NCI-H1694 (cell line): ENCODE data around the gene ARHGAP6.
"Not testable (repeated sequence)": the region's sequence is repeated elsewhere in the genome, so short reads cannot be mapped to it uniquely, and the experiment has no call there.

Experiments used
- DNase-seq: peaks from one replicate; lab custom pipeline; 2025; lab: John Stamatoyannopoulos, UW

The ARHGAP6 gene

DNA sequence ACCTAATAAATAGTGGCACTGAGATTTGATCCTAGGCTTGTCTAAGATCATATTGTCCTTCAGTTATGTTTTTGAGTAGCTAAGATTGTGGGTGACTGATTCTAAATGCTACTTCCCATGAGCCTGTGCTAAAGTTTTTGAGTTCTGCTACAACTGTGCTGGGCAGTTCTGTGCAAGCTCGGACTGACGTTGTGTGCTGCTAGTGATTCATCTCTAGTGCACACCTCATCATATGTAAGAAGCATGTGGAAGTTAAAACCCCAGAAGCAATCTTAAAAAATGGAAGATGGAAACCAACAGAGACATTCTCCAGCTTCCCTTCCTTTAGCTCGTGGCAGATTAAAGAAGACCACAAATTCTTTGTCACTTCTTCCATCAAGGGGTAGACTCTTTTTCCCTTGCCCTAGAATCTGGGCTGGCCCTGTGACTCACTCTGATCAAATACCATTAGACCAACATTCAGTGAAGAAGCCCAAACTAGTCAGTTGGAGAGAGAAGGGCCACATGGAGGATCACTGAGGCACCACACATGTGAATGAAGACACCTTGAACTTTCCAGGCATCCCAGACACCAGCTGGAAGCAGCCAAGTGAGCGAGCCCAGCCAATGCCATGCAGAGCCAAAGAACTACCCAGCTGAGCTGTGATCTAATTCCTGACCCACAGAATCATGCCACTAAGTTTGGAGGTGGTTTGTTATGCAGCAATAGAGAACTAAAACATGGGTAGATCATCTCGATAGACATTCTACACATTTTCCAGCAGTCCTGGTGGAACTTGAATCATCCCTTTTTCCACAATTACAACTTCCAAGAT, 16.8 kb downstream of the ARHGAP6 start:
- no peak for DNase-seq

DNA sequence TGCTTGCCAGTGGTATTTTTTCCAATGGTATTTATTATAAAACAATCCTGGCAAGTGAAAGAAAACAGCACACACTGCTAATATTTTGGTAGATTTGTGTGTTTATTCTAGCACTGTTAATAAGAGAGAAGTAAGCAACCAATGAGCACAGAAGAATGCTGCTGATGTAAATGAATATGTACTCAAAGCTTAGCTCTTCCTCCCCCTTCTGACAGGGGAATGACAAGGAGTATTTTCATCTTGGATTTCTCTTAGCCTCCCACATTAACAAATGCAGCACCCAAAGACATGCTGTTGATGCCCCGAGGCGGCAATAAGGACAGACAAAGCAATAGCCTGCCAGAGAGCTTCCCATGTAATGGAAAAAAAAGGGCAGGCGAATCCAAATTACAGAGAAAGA, 18.6 kb downstream of the ARHGAP6 start:
- no peak for DNase-seq

DNA sequence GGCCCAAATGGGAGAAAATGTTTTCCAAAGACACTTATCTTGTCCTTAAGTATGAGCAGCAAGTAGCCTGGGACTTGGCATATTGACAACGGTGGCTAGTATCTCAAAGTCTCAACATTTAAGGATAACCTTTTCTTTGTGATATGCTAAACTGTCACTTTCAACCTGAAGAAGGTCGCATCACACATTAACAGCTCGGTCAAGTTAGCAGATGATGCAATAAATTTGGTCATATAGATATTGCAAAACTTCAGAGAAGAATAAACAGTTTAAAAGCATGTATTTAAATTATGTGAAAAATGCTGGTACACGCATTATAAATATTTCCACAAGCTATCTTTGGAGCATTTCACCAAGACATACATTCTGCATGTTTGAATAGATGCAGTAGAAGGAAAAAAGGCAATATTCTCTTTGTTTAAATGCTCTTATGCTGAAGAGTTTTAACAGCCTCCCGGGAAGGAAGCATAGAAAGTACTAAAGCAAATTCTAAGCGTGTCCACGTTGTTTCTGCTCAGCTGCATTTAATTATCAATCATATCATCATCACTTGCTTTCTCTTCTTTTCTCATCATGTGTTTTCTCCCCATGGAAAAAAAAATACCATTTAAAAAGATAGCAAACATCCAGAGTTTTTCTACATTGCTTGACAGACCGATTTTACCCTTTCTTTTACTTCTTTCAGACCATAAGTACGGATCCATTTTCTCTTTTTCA, 24.2 kb downstream of the ARHGAP6 start:
- DNase-seq = no peak

DNA sequence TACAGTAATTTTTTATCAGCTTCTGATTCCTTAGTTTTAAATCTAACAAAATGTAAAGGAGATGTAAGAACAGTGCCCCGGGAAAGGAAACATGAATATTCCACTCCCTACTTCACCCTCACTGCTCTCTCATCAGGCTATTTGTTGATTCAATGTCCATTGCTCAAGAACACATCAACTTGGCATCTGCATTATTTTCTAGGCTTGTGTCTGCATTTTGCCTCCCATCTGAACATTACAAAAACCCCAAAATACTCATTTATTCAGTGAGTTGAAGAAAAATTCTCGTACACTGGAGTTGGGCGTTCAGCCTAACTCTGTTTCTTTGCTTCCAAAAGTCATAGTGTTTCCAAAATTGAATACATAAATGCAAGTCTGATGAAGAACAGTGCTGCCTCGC, 25.6 kb downstream of the ARHGAP6 start:
- DNase-seq = no peak

DNA sequence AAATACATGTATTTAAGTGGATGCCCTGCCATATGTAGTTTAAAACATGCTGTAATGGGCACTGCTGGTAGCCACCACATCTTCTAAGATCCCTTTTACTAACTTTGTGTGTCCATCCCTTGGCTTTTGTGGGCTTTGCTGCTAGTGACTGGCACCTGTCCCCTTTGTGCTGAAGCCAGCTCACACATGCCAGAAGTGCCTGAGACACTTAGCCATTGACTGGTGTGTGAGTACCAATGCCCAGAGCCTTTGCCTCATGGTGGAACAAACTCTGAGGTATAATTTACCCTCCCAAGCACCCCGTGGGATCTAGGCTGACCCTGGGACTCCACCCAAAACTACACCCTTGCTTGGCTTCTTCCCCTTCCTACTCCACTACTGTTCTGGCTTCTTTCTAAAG, 33.0 kb downstream of the ARHGAP6 start:
- no peak for DNase-seq

DNA sequence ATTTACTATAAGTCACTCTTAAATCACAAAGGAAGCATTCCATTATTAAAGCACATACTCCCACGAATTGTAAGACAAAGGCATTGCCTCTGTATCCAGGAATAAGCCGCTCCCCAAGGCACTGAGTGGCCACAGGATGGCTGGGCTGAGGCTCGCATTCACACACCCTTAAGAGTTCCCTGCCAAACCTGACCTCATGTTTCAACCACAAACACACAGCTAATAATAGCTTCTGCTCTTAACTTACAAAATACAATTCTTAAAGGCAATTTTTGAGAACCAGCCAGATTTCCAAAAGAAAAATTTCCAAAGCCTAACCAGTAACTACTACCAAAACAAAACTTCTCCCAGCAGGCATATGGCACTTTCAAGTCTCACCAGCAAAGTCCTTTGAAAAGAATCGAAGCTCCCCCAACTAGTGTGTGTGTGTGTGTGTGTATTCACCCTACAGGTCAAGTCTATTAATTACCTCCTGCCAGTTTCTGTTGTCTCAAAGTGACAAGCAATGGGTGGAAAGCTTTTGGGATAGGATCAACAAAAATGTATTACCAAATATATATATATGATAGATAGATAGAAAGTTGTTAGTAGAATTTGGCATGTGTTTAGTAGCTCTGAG, 36.0 kb downstream of the ARHGAP6 start:
- no peak for DNase-seq

DNA sequence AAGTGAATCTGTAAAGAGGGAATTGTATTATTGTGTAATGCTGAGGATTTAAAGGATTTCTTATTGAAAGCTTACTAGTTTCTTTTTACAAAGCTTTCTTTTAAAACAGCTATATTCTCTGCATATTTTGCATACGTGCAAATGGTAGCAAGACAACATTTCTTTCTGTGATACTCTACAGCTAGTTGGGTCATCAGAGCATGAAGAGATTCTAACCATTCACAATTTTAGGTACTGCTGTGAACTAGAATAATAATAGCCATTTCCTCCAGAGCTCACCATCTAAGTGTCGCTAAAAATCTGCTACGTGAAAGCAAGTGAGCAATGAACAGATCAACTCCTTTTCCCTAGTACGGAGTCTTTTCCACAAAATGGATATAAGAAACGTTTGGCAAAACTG, 37.3 kb downstream of the ARHGAP6 start:
- no peak for DNase-seq

DNA sequence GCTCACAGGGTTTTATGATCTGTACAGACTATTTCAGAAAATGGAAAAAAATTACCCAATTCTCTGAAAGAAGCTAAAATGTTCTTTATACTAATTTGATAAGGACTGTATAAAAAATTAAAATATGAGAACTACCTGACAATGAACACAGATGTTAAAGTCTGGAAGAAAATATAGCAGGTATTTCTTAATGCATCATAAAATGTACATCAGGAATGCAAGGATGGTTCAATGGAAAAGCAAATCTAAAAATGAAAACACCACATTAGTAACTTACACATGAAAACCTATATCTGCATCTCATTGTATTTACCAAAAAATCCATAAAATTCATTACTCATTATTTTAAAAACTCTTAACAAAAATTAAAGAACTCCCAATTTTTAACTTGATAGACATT, 39.4 kb downstream of the ARHGAP6 start:
- no peak for DNase-seq

DNA sequence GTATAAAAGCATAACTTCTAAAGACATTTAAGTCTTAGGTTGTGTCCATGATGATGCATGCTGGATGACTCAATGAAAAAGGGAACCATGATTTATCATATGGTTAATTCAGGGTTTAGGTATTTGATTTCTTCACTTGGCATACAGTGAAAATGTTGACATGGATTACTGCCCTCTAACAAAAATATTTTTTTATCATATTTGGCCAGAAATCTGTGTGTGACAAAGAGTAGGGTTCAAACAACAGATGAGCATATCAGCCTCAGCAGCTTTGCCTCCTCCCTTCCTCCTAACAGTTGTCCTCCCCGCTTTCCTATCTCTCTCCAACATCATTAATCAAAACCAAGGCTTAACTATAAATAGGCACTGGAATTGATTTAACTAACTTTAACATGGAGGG, 46.3 kb downstream of the ARHGAP6 start:
- DNase-seq = no peak

DNA sequence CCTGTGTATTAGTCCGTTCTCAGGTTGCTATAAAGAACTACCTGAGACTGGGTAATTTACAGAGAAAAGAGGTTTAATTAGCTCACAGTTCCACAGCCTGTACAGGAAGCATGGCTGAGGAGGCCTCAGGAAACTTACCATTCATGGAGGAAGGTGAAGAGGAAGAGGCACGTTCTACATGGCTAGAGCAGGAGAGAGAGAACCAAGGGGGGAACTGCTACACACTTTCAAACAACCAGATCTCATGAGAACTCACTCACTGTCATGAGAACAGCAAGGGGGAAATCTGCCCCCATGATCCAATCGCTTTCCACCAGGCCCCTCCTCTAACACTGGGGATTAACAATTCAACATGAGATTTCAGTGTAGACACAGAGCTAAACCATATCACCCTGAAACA, 51.5 kb downstream of the ARHGAP6 start:
- DNase-seq = not testable (repeated sequence)

DNA sequence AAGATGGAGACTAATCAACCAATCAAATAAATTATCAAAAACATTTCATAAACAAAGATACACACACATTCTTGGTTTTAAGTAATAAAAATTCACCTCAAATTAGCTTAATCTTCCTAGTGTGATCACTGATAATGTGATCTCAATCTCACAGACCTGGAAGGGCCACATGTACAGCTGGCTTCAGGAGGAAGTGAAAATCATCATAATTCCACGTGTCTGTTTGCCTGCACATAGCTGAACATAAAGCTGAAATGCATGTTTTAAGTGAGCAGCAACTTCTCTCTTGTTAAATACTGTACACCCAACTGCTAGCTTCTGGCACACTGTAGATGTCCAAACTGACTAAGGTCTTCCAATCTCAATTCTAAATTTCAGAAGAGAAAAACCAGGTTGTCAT, 53.8 kb downstream of the ARHGAP6 start:
- DNase-seq = no peak

DNA sequence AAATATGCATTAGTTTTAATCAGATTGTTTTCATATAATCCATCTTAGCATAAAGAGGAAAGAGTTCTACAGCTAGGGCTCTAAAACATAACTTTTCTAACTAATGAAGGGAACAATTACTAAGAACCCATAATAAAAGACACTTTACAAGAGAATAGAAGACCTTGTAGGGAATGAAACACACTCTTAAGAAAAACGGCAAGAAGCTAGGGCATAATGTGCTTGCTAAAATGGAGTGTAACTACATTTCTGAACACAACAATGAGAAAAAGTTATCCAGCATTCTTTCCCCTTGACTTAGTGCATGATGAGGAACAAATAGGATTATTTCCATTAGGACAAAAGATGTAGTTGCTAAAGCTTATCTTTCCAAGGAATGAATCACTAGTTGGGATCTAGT, 54.6 kb downstream of the ARHGAP6 start:
- no peak for DNase-seq

DNA sequence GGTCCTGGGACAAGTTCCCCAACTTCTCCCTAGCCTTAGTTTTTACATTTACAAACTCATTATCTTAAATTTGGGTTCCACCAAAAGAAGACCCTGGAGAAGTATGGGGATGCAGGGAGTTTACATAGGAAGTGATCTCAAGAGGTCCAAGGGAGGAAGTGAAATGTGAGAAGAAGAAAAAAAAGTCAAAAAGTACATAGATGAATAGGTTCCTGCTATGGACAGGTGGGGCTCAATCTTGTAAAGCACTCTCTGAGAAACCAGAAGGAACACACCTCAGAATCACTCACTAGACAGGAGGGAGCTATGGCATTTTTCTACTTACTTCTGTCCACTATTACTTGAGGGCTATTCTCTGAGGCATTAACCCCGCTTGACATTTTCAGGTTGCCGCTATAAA, 56.6 kb downstream of the ARHGAP6 start:
- no peak for DNase-seq

DNA sequence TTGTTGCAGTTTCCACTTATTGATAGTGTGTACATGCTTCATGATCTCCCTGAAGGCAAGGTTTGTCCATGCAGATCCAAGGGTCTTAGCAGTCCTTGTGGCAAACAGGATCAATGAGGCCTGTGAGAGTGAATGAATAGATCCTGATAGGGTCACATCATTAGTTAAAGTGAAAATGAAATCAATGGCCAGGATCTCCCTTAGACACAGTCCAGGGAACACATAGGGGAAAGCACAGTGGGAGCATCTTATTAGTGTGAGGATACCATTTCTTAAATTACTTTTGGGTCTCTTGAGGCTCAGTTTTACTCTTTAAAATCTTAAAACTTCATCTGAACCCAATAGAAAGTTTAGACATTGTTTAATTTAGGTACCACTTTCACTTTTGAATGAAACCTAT, 59.3 kb downstream of the ARHGAP6 start:
- no peak for DNase-seq

DNA sequence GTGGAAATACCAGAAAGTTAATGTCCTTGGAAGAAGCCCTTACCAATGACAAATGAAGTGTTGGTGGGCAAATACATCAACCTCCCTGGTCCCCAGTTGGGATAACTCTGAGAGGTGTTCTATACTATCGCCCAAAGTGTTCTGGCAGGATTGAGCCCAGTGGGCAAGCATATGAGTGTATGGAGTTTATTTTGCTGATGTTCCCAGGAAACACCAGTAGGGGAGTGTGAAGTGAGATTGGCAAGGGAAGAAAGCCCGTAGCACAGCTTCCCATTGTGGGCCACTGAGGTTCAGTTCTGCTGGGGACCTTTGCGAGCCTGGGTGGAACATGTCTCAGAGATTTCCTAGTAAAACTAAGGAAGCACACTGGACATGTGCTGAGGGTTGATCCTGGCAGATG, 65.1 kb downstream of the ARHGAP6 start:
- DNase-seq = no peak

DNA sequence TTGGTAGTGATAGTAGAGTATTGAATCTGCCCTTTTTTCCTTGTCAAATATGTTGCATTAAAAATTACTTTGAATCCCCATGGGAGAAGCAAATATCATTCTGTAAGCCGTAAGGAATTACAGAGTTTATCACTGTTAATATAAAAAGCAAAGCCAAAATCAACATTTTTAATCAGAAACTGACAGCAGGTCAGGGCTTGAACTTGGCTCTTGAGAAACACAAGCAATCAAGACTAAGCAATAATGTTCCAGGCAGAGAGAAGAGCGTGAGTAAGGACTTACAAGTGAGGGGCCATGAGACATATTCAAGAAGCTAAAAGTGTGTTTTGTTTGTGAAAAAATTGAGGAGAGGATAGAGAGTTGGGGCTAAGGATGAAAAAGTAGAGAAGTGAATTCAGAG, 68.2 kb downstream of the ARHGAP6 start:
- no peak for DNase-seq

DNA sequence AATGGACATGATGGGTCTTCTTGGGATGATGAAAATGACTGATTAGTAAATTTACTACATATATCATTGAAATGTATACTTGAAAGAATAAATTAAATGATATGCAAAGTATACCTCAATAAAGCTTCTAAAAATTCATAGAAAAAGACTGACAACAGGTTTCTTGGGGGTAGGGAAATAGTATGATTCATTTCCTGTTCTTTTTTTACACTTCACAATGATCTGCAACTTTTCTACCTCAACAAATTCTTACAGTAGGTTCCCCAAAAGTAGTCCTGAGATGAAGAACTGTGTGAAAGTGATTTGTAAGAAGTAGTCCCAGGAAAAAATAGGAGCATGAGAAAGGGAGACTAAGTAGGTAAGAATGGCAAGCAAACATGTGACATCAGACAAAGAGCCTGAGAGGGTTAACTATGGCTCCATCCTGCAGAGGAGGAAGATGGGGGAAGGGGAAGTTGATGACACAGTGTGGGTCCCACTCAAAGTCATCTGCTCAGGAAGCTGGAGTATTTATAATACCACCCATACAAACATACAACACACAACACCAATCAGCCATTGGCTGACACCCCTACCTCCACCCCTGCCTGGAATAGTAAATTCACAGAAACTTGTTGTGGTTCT, 73.9 kb downstream of the ARHGAP6 start:
- no peak for DNase-seq

DNA sequence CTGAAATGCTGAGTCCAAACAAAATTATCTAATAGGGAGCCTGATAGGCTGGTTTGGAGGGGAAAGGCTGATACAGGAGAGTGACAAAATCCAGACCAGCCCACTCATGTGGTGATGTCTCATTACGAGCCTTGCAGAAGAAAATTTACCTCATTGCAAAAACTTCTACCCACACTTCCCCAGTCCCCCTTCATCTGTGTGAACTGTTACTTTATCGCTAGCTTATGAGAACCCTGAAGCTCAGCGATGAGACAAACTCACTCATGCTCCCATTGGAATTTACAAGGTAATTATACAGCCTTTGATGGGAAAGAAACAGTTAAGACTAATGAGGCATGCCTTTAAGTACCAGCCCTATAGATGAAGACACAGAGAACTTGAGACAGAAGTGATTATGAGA, 76.1 kb downstream of the ARHGAP6 start:
- DNase-seq = no peak

DNA sequence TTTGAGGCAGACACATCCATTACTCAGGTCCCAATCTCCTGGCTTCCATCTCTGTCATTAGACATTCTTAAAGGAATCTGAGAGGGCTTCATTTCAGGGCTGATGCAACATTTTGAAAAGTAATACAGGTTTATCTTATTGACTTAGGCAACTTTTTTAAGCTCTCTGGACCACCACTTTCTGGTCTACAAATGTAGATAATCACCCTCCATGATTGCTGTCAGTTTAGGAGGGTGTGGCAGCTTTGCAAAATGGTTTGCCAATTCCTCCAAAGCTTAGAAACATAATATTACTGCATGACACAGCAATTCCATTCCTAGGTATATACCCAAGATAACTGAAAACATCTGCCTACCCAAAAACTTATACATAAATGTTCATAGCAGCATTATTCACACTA, 77.6 kb downstream of the ARHGAP6 start:
- no peak for DNase-seq

DNA sequence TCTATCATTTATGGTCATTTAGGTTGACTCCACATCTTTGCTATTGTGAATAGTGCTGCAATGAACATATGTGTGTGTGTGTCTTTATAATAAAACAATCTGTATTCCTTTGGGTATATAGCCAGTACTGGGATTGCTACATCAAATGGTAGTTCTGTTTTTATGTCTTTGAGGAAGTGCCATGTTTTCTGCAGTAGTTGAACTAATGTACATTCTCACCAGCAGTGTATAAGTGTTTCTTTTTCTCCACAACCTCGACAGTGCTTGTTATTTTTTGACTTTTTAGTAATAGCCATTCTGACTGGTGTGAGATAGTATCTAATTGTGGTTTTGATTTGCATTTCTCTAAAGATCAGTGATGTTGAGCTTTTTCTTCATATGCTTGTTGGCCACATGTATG, 80.5 kb downstream of the ARHGAP6 start:
- DNase-seq = no peak

DNA sequence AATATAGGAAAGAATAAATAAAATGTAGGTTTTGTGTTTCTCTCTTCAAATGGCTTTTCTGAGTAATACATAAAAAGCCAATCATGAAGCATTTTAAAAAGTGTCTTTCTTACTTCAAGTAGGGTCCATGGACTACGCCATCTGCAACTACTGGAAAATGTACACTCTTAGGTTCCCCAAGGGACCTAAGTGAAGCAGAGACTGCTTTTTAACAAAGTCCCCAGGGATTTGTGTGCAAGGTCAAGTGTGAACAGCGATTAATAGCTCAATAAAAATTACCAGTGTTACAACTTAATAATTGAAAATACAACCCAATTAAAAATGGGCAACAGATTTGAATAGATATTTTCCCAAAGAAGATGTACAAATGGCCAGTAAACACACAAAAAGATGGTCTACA, 84.9 kb downstream of the ARHGAP6 start:
- no peak for DNase-seq

DNA sequence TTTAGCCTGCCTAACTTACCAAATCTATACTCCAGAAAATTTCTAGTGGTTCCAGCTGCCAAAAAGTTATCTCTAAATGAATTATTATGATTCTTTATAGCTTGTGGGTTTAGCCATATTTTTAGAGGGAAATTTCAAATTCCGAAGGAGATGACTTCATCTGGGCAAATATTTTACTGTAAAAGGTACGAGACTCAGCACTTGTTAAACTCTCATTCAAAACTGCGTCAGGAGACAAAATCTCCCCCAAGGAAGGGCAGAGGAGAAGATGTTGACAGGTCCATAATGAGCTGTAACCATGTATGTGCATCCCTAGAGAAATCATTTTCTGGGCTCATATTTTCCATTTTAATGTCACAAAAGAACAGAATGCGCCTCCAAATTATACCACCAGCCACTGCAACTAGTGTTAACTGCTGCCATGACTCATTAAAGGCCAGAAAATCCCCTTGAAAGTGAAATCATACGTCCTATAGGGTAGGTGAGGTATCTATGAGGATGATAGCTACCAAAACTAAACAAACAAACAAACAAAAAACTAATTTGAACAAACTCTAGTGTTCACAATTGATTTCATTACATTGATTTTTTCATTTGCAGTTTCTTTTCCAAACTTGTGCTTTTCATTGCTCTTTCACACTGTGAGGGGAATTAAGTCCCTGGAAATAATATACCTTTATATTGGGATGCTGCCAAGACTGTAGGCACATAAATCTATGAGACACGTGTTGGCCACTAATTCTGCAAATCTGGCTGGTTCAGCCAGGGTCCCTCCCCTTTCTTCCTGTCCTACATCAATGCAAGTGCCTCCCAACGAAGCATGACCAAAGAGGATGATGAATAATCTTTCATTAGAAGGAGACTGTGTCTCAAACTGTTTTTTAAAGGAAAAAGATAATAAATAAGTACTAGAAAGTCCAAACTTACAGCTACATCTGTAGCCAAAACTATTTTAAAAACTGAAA, 85.8 kb downstream of the ARHGAP6 start:
- no peak for DNase-seq
